H9 (cell line): ENCODE measurements around the gene GOT1. TPM values are rescaled to one million over a fixed set of nuclear protein-coding genes. Genes with fewer than 3 reads are reported as not detected.

Experiments used
- DNase-seq: peaks from one replicate; pipeline ENCODE4 v3.0.0-alpha.2; 2017
- H2AFZ ChIP-seq: one replicate; pipeline ENCODE4 v1.6.1; 2013; ENCODE audit warnings: mild to moderate bottlenecking, low read length, control low read depth, moderate library complexity
- H2AK5ac ChIP-seq: 2 replicates; pipeline ENCODE4 v1.6.1; 2013; ENCODE audit warnings: low read length, control low read depth, mixed read lengths; ENCODE audit not compliant: insufficient read length
- H2BK120ac ChIP-seq: one replicate; pipeline ENCODE4 v1.6.1; 2013; ENCODE audit warnings: low read depth, mild to moderate bottlenecking, low read length, control low read depth, inconsistent platforms; ENCODE audit not compliant: poor library complexity, severe bottlenecking
- H2BK12ac ChIP-seq: 2 replicates; pipeline ENCODE4 v1.6.1; 2013; ENCODE audit warnings: low read length, control low read depth, mixed read lengths, low read depth; ENCODE audit not compliant: insufficient read length
- H2BK15ac ChIP-seq: 2 replicates; pipeline ENCODE4 v1.6.1; 2013; ENCODE audit warnings: low read depth, low read length, control low read depth
- H2BK20ac ChIP-seq: one replicate; pipeline ENCODE4 v1.6.1; 2013; ENCODE audit warnings: low read depth, mild to moderate bottlenecking, low read length, control low read depth, inconsistent platforms; ENCODE audit not compliant: poor library complexity, severe bottlenecking
- H2BK5ac ChIP-seq: 2 replicates; pipeline ENCODE4 v1.6.1; 2013; ENCODE audit warnings: low read length, control low read depth, mixed read lengths; ENCODE audit not compliant: insufficient read length
- H3K14ac ChIP-seq: 2 replicates; pipeline ENCODE4 v1.6.1; 2013; ENCODE audit warnings: low read length, control low read depth; ENCODE audit not compliant: insufficient read depth
- H3K18ac ChIP-seq: 2 replicates; pipeline ENCODE4 v1.6.1; 2013; ENCODE audit warnings: low read depth, mild to moderate bottlenecking, mixed read lengths, low read length, control low read depth; ENCODE audit not compliant: insufficient read length
- H3K23ac ChIP-seq: 2 replicates; pipeline ENCODE4 v1.6.1; 2013; ENCODE audit warnings: low read length, control low read depth, mixed read lengths, low read depth; ENCODE audit not compliant: insufficient read length
- H3K23me2 ChIP-seq: 2 replicates; pipeline ENCODE4 v1.6.1; 2013; ENCODE audit warnings: low read depth, mild to moderate bottlenecking, mixed read lengths, low read length, control low read depth; ENCODE audit not compliant: insufficient read length, poor library complexity, severe bottlenecking
- H3K27ac ChIP-seq: 2 replicates; pipeline ENCODE4 v1.5.1; 2013; ENCODE audit warnings: low read length, control low read depth, mixed read lengths, low read depth; ENCODE audit not compliant: insufficient read length
- H3K27me3 ChIP-seq: 2 replicates; pipeline ENCODE4 v1.6.1; 2013; ENCODE audit warnings: low read length, control low read depth, inconsistent platforms; ENCODE audit not compliant: insufficient read depth
- H3K4ac ChIP-seq: 2 replicates; pipeline ENCODE4 v1.6.1; 2013; ENCODE audit warnings: low read depth, mild to moderate bottlenecking, control low read depth, inconsistent platforms, low read length, moderate library complexity
- H3K4me1 ChIP-seq: 2 replicates; pipeline ENCODE4 v1.6.1; 2013; ENCODE audit warnings: low read length, control low read depth, inconsistent platforms; ENCODE audit not compliant: insufficient read depth
- H3K4me2 ChIP-seq: 2 replicates; pipeline ENCODE4 v1.6.1; 2013; ENCODE audit warnings: low read length, control low read depth, mixed read lengths; ENCODE audit not compliant: insufficient read length, insufficient read depth
- H3K56ac ChIP-seq: 2 replicates; pipeline ENCODE4 v1.6.1; 2013; ENCODE audit warnings: low read depth, mild to moderate bottlenecking, mixed read lengths, low read length, control low read depth; ENCODE audit not compliant: insufficient read length
- H3K79me1 ChIP-seq: 2 replicates; pipeline ENCODE4 v1.6.1; 2013; ENCODE audit warnings: low read depth, mild to moderate bottlenecking, moderate library complexity, low read length, control low read depth, inconsistent platforms; ENCODE audit not compliant: insufficient read depth, poor library complexity, severe bottlenecking
- H3K79me2 ChIP-seq: 2 replicates; pipeline ENCODE4 v1.6.1; 2013; ENCODE audit warnings: low read length, control low read depth, inconsistent platforms; ENCODE audit not compliant: insufficient read depth
- H3K9ac ChIP-seq: 2 replicates; pipeline ENCODE4 v1.6.1; 2013; ENCODE audit warnings: low read length, control low read depth, mixed read lengths; ENCODE audit not compliant: insufficient read length; ENCODE audit errors: extremely low read depth
- H3K9me3 ChIP-seq: one replicate; pipeline ENCODE4 v1.6.1; 2013; ENCODE audit warnings: low read depth, low read length, inconsistent platforms; ENCODE audit not compliant: control insufficient read depth
- H3T11ph ChIP-seq: one replicate; pipeline ENCODE4 v1.6.1; 2013; ENCODE audit warnings: mild to moderate bottlenecking, low read length, control low read depth, inconsistent platforms
- H4K20me1 ChIP-seq: one replicate; pipeline ENCODE4 v1.6.1; 2013; ENCODE audit not compliant: control insufficient read depth, insufficient read length, insufficient read depth
- H4K5ac ChIP-seq: 2 replicates; pipeline ENCODE4 v1.6.1; 2013; ENCODE audit warnings: low read depth, mild to moderate bottlenecking, mixed read lengths, low read length, control low read depth; ENCODE audit not compliant: insufficient read length
- H4K8ac ChIP-seq: replicated peaks from 2 replicates; pipeline ENCODE4 v1.6.1; 2013; ENCODE audit warnings: low read length, control low read depth, mixed read lengths, low read depth; ENCODE audit not compliant: insufficient read length
- H4K91ac ChIP-seq: 2 replicates; pipeline ENCODE4 v1.6.1; 2013; ENCODE audit warnings: low read depth, mild to moderate bottlenecking, moderate library complexity, mixed read lengths, low read length, control low read depth; ENCODE audit not compliant: insufficient read length
- H3K27ac Mint-ChIP-seq, 3 experiments: 2 replicates in 2 of 3; 3 replicates in 1 of 3; pipeline ENCODE4 v1.8.0; 2020 to 2021; ENCODE audit warnings: mixed read lengths in 3 of 3, mild to moderate bottlenecking in 1 of 3, moderate library complexity in 1 of 3
- H3K27me3 Mint-ChIP-seq: 2 replicates; pipeline ENCODE4 v1.8.0; 2021; ENCODE audit warnings: low read depth, mild to moderate bottlenecking, moderate library complexity, mixed read lengths
- H3K36me3 Mint-ChIP-seq, 3 experiments: 2 replicates in 2 of 3; 3 replicates in 1 of 3; pipeline ENCODE4 v1.8.0; 2020 to 2021; ENCODE audit warnings: low read depth in 3 of 3, mixed read lengths in 3 of 3; ENCODE audit not compliant: insufficient read depth in 1 of 3
- H3K4me1 Mint-ChIP-seq, 2 experiments: 2 replicates each; pipeline ENCODE4 v1.8.0; 2020; ENCODE audit warnings: mixed read lengths in 2 of 2
- H3K4me3 Mint-ChIP-seq, 2 experiments: 2 replicates in 1 of 2; 3 replicates in 1 of 2; pipeline ENCODE4 v1.8.0; 2020 to 2021; ENCODE audit warnings: mild to moderate bottlenecking in 2 of 2, mixed read lengths in 2 of 2, moderate library complexity in 1 of 2
- H3K9me3 Mint-ChIP-seq, 2 experiments: 2 replicates in 1 of 2; 3 replicates in 1 of 2; pipeline ENCODE4 v1.8.0; 2020; ENCODE audit warnings: mild to moderate bottlenecking in 2 of 2, mixed read lengths in 2 of 2, moderate library complexity in 1 of 2
- WGBS: extraction: QIAGEN DNeasy Blood & Tissue Kit; methylation state at CpG from one replicate; pipeline ENCODE4 v1.1.7; 2013; ENCODE audit warnings: missing lambda C conversion rate, low lambda C conversion rate, mixed read lengths; ENCODE audit not compliant: insufficient read length; ENCODE audit errors: extremely low coverage; 5-methylcytosine and 5-hydroxymethylcytosine counted together
- total RNA-seq: library from RNA; stranded (reverse); gene quantifications from 2 replicates; pipeline ENCODE4 v1.2.1, GENCODE V29; 2021
- TF ChIP-seq, protein P1 (sequence below): fragments of 200-600 bp; sonication (generic); conservative IDR thresholded peaks from 3 replicates; pipeline ENCODE4 v1.8.0; 2021; ENCODE audit warnings: antibody characterized with exemption, mild to moderate bottlenecking

GOT1 gene
- total RNA-seq, 1 experiment from 2014 or later = 43.3 TPM

DNA sequence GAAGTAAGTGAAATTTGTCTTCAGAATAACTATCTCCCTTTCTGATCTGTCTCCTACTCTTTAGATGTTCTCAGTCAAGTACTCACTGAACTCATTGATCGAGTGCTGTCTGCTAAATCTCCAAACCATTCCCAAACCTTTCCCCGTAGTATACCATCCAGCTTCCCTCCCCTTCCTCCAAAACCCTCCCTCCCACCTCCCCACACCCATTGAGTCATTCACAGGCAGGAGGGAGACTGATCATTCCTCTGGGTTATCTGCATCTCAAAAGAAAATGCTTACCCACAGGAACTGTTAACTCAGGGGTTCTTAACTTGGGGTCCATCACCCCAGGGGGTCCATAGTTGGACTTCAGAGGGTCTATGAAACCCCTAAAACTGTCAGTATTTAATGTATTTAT is 37.4 kb downstream of the GOT1 start:
- H3K4me2 ChIP-seq = peak overlapping the region; percentile 62
- H3K9me3 ChIP-seq = no peaks in the 10 kb centered on the region
- peak; percentile 57 for DNase-seq

More for the DNA sequence above, 37.4 kb downstream of the GOT1 start:
- Histone ChIP-seq H2AFZ (no peak overlapping the region), H3K27ac (no peak overlapping the region), H2AK5ac (no peak overlapping the region), H2BK12ac (no peak overlapping the region), H3T11ph (no peak overlapping the region), H3K23me2 (no peaks in the 10 kb centered on the region), H3K9ac (no peak overlapping the region), H3K79me2 (no peaks in the 10 kb centered on the region), H3K18ac (no peak overlapping the region), H3K56ac (no peak overlapping the region), H3K4ac (no peak overlapping the region), H3K14ac (no peak overlapping the region), H3K23ac (no peak overlapping the region), H4K8ac (no peak overlapping the region), H2BK120ac (no peak overlapping the region), H3K27me3 (no peaks in the 10 kb centered on the region), H2BK5ac (no peak overlapping the region), H4K91ac (no peak overlapping the region), H2BK15ac (no peak overlapping the region), H2BK20ac (no peak overlapping the region), H4K20me1 (no peaks in the 10 kb centered on the region), H3K4me1 (peaks cover 7% of the 10 kb centered on the region; the same call in 1 of the 2 replicates), H4K5ac (no peak overlapping the region), H3K79me1 (no peaks in the 10 kb centered on the region)
- Mint-ChIP-seq H3K9me3 (no peaks in the 10 kb centered on the region; a peak in 1 of 5 replicates), H3K36me3 (peaks cover 4 to 24% (median 14%) of the 10 kb centered on the region in 3 experiments; a peak in 6 of 7 replicates), H3K4me3 (peak overlapping the region; percentile 54 to 70), H3K27ac (no peak overlapping the region), H3K27me3 (peaks cover 4% of the 10 kb centered on the region), H3K4me1 (peaks cover 35 to 46% of the 10 kb centered on the region in 2 experiments)
- TF ChIP-seq, protein P1, sequence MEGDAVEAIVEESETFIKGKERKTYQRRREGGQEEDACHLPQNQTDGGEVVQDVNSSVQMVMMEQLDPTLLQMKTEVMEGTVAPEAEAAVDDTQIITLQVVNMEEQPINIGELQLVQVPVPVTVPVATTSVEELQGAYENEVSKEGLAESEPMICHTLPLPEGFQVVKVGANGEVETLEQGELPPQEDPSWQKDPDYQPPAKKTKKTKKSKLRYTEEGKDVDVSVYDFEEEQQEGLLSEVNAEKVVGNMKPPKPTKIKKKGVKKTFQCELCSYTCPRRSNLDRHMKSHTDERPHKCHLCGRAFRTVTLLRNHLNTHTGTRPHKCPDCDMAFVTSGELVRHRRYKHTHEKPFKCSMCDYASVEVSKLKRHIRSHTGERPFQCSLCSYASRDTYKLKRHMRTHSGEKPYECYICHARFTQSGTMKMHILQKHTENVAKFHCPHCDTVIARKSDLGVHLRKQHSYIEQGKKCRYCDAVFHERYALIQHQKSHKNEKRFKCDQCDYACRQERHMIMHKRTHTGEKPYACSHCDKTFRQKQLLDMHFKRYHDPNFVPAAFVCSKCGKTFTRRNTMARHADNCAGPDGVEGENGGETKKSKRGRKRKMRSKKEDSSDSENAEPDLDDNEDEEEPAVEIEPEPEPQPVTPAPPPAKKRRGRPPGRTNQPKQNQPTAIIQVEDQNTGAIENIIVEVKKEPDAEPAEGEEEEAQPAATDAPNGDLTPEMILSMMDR = no peak
- WGBS = no CpG with 5 or more reads among the region's 2 CpGs
